GM12875 (cell line): ENCODE measurements around the gene CCN6.

Source experiments
- H3K4me3 ChIP-seq: one replicate; pipeline ENCODE4 v1.5.1; 2011; ENCODE audit warnings: low read depth, low read length, control low read depth
- CTCF ChIP-seq: IDR thresholded peaks from 2 replicates; pipeline ENCODE4 v1.5.1; 2011; ENCODE audit warnings: low read depth, mild to moderate bottlenecking, control low read depth, inconsistent platforms, low read length, moderate library complexity, borderline replicate concordance; ENCODE audit not compliant: insufficient read depth

CCN6 gene

GRCh38 chr6:112018619-112019416 lies 35.1 kb upstream of the CCN6 start:
- H3K4me3 ChIP-seq = no peak overlapping the region
- no peak for TF ChIP-seq CTCF

GRCh38 chr6:112019589-112019988 lies 34.3 kb upstream of the CCN6 start:
- H3K4me3 ChIP-seq = no peak overlapping the region
- no peak for TF ChIP-seq CTCF

- TF ChIP-seq CTCF = no peak
- no peak overlapping the region for H3K4me3 ChIP-seq
These were observed 32.1 kb upstream of the CCN6 start for GRCh38 chr6:112021691-112022310.

- no peak overlapping the region for H3K4me3 ChIP-seq
- no peak for TF ChIP-seq CTCF
These were observed 31.2 kb upstream of the CCN6 start for GRCh38 chr6:112022749-112023148.

- no peak for TF ChIP-seq CTCF
These were observed 29.4 kb upstream of the CCN6 start for GRCh38 chr6:112024464-112024863.

GRCh38 chr6:112026933-112027332 lies 27.0 kb upstream of the CCN6 start:
- no peak overlapping the region for H3K4me3 ChIP-seq
- no peak for TF ChIP-seq CTCF

More at GRCh38 chr6:112024464-112024863, 29.4 kb upstream of the CCN6 start:
- H3K4me3 ChIP-seq = no peak overlapping the region
